Epidermal melanocyte (primary cell): ENCODE data around the gene TNS1.
A peak's percentile ranks its signal among the peaks of the same experiment; 100 is the strongest.

Source experiments
- DNase-seq: peaks from one replicate; pipeline ENCODE4 v3.0.0; 2011; ENCODE audit warnings: low spot score; ENCODE audit not compliant: insufficient read length

TNS1 gene

GRCh38 chr2:217851191-217852020 lies 151.4 kb downstream of the TNS1 start:
- DNase-seq: no peak

DNA sequence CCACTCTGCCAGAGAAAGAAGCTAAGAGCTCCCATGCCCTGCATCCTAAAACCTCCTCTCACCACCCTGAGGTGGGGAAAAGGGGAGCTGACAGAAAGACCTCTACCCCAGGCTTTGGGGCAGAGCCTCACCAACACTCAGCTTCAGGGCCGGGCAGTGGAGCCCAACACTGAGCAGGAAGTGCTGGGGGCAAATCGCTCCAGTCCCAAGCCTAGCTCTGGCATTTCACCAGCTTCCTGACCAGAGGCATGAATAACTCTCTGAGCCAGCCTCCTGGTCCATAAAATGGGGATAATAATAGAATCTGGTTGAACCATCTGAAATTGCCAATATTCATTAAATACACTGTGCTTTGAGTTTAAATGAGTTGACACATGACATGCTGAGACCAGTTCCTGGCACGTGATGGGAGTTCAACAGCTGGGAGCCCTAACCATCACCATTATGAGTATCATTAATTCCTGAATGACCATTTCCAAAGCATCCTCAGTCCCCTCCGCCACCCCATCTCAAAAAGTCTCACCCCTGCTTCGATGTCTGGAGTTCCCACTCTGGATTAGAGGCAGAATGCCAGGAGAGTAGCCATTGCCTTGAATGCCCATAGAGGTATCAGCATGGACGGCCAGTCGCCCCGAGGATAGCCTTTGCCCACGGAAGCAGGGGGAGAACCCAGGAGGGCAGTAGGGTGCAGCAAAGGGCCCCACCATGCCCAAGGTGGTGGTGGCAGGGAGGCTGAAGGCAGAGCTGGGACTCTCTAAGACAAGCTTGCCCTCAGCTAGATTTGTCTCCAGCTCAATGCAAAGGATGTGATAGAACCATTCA lies 153.4 kb downstream of the TNS1 start:
- no peak for DNase-seq

DNA sequence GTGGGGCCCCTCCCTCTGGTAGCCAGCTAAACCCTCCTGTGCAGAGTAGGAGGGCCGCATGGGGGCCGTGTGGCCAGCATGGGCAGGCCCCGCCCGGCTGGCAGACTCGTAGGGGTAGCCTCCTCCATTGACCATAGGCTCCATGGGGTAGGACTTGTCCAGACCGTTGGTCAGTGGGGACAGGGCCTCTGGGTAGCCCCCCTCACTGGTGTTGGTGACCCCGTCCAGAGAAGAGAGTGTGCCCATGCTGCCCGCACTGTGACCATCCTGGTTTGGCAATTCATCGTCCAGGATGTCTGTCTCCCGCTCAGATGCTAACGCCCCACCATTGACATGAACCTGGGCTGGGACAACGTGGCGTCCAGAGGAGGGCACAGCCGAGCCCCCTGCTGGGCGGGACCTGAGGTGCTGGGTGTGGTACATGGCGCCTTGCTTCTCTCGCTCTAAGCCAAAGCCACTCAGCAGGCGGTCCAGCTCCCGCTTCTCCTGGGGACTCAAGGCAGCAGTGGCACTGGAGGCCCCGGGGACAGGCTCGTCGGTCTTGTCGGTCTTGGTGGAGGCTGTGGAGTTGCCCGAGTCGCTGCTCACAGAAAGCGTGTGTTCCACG lies 154.3 kb downstream of the TNS1 start:
- DNase-seq: no peak

DNA sequence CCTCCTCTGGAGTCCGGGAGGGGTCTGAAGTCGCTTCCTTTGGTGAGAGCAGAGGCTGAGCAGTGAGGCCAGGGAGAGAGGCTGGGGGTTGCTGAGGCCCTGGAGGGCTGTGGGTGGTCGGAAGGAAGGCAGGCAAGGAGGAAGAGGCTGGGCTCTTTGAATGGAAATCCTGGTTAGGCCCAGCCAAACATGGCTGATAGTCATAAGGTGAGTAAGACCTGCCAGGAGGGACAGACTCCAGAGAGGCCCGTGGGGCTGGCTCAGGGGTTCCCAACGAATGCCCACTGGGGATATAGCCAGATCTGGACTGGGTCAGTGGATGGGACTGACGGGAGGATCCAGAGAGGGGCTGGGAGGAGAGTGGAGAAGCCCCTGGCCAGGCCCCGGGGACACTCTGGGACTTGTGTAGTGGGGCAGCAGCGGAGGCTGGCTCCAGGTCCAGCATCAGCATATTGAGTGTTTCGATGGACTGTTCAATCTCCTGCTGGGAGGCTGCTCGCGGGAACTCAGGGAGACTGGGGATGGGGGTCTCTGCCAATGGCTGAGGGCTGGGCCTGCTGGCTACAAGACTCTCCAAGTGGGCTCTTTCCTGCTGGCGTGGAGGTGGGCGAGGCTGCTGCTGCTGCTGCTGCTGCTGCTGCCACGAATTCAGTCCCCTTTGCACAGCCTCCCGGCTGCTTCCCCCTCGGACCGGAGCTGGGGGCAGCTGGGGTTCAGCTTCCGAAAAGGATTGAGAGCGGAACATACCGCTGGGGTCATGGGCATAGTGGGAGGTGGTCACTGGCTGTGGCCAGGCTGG lies 155.0 kb downstream of the TNS1 start:
- no peak for DNase-seq

GRCh38 chr2:217847115-217847514 lies 155.7 kb downstream of the TNS1 start:
- no peak for DNase-seq

GRCh38 chr2:217846321-217846743 lies 156.5 kb downstream of the TNS1 start:
- DNase-seq: no peak

GRCh38 chr2:217845301-217845700 lies 157.5 kb downstream of the TNS1 start:
- DNase-seq: no peak

GRCh38 chr2:217844696-217845095 lies 158.1 kb downstream of the TNS1 start:
- no peak for DNase-seq

DNA sequence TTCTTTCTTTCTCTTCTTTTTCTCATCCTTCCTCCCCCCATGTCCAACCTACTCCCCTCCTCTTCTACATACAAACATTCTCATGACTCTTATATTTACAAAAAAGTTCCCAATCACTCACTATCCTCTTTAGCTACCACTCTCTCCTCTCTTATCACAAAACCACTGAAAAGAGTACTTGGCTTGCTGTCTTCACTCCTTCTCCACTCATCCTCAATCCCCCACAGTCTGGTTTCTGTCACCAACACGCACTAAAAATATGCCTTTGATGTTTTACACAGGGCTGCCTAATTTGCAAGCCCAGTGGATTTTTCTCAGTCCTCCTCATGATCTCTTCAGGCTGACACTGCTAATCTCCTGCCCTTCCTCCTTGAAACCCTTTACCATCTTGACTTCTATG lies 159.5 kb downstream of the TNS1 start:
- no peak for DNase-seq

GRCh38 chr2:217842017-217842416 lies 160.8 kb downstream of the TNS1 start:
- DNase-seq: no peak

- no peak for DNase-seq
Observed at GRCh38 chr2:217840522-217840921, 162.3 kb downstream of the TNS1 start.

GRCh38 chr2:217839750-217840107 lies 163.1 kb downstream of the TNS1 start:
- no peak for DNase-seq

DNA sequence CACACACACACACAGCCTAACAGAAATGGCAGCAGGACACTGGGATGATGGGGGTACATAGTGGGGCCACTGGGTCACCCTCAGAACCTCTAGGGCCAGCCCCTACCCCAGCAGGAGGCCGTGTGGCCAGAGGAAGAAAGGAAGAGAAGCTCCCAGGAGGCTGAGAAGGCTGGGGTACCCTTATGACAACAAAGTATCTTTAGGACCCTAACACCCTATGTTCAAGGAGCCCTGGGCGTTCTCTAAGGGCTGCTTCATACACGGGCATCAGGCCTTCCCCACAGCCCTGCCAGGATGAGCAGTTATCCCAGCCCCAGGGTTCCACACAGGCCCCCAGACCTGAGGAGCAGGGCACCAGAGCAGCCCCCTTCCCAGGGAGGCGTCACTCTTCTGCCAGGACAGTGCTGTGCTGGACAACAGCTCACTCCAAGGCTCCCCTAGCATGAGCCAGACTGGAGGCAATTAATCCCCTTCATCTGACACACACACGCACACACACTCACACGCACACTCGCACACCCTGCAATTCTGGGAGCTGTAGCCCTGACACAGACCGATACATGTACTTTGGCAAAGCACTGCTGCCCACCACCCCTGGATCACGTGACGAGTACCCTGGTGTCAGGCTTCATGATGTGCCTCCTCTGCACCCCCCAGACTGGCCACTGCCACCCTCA lies 163.6 kb downstream of the TNS1 start:
- no peak for DNase-seq

DNA sequence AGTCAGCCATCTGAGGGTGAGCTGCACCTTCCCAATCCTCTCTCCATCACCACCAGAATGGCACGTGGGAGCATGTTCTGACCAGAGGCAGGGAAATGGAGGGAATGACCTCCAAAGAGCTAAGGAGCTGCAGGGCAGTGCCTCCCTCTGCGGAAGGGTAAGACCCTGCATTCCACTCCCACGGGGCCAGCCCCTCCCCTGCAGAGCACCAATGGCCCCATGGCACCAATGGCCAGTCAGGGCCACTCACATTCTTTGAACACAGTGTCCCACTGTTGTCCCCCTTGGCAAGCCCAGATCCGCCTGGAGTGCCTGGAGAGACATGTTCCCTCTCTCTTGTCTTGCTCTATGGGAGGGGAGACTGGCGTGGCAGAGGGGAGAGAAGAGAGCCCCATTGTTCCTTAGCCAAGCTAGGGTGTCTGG lies 164.4 kb downstream of the TNS1 start:
- DNase-seq: no peak

GRCh38 chr2:217837530-217837929 lies 165.3 kb downstream of the TNS1 start:
- no peak for DNase-seq

DNA sequence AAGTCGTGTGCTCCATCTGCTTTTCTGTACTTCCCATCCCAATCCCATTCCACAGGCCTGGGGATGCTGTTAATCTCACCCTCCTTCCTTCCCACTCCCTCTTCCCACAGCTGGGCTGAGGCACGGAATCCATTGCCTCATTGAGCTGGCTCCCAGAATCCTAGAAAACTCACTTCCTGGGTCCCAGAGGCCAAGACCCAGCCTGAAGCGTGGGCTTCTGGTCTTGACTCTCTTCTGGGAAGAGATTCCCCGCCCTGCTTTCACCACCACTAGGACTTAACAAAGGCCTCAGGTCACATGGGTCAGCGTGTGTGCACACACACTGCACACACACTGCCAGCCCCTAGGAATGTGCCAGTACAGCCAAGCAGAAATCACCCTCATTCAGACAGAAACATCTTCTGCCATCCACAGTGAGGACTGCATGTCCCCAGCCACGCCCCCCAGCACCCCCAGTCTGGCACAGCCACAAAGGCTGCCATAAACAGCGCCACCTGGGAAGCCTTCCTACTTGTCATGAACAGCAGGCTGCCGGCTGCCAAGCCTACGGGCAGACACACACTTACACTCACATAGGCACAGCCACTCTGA lies 165.8 kb downstream of the TNS1 start:
- DNase-seq: peak; percentile 40

GRCh38 chr2:217835931-217836891 lies 166.6 kb downstream of the TNS1 start:
- DNase-seq: peak; percentile 77

- no peak for DNase-seq
Observed at GRCh38 chr2:217834744-217835513, 167.9 kb downstream of the TNS1 start.
